MM.1S (cell line): ENCODE measurements around the gene ARFIP1.

Source experiments
- DNase-seq: peaks from one replicate; pipeline ENCODE4 v3.0.0-alpha.2; 2015
- H2AFZ ChIP-seq: fragments of 300-600 bp; sonication (generic); 2 replicates; pipeline ENCODE4 v1.6.0; 2016; ENCODE audit warnings: antibody characterized with exemption, low read length
- H3F3A ChIP-seq: fragments of 300-600 bp; sonication (generic); 2 replicates; pipeline ENCODE4 v1.6.1; 2016; ENCODE audit warnings: mild to moderate bottlenecking, antibody characterized with exemption, low read length, moderate library complexity, mixed read lengths; ENCODE audit not compliant: insufficient read depth
- H3K27ac ChIP-seq: fragments of 300-600 bp; sonication (generic); 2 replicates; pipeline ENCODE4 v1.5.1; 2016; ENCODE audit warnings: mild to moderate bottlenecking, low read length
- H3K27me3 ChIP-seq: fragments of 300-600 bp; sonication (generic); replicated peaks from 2 replicates; pipeline ENCODE4 v1.6.0; 2016; ENCODE audit warnings: low read length; ENCODE audit not compliant: insufficient read depth
- H3K36me3 ChIP-seq: fragments of 300-600 bp; sonication (generic); replicated peaks from 2 replicates; pipeline ENCODE4 v1.6.1; 2016; ENCODE audit warnings: mild to moderate bottlenecking, low read length, mixed read lengths; ENCODE audit not compliant: insufficient read depth
- H3K4me1 ChIP-seq: fragments of 300-600 bp; sonication (generic); 2 replicates; pipeline ENCODE4 v1.6.1; 2016; ENCODE audit warnings: low read length, mixed read lengths
- H3K4me2 ChIP-seq: fragments of 300-600 bp; sonication (generic); 2 replicates; pipeline ENCODE4 v1.6.0; 2016; ENCODE audit warnings: low read depth, low read length
- H3K4me3 ChIP-seq: fragments of 300-600 bp; sonication (generic); 2 replicates; pipeline ENCODE4 v1.5.1; 2016; ENCODE audit warnings: low read length, mixed read lengths
- H3K79me2 ChIP-seq: fragments of 300-600 bp; sonication (generic); 2 replicates; pipeline ENCODE4 v1.6.1; 2016; ENCODE audit warnings: mixed run types, low read length, mixed read lengths
- H3K9ac ChIP-seq: fragments of 300-600 bp; sonication (generic); 2 replicates; pipeline ENCODE4 v1.6.1; 2016; ENCODE audit warnings: low read length, mixed read lengths
- H3K9me2 ChIP-seq: fragments of 300-600 bp; sonication (generic); replicated peaks from 2 replicates; pipeline ENCODE4 v1.6.1; 2016; ENCODE audit warnings: mild to moderate bottlenecking, low read length, mixed read lengths; ENCODE audit not compliant: insufficient read depth
- H3K9me3 ChIP-seq: fragments of 300-600 bp; sonication (generic); replicated peaks from 2 replicates; pipeline ENCODE4 v1.6.1; 2016; ENCODE audit warnings: mild to moderate bottlenecking, low read length, mixed read lengths; ENCODE audit not compliant: insufficient read depth
- H4K20me1 ChIP-seq: fragments of 300-600 bp; sonication (generic); 2 replicates; pipeline ENCODE4 v1.6.1; 2016; ENCODE audit warnings: mild to moderate bottlenecking, low read length, moderate library complexity, mixed read lengths; ENCODE audit not compliant: insufficient read depth
- EZH2 ChIP-seq: fragments of 300-600 bp; sonication (generic); optimal IDR thresholded peaks from 2 replicates; pipeline ENCODE3; 2017; ENCODE audit warnings: low read depth, mild to moderate bottlenecking, antibody characterized with exemption, low read length, mixed read lengths
- EZH2phosphoT487 ChIP-seq: fragments of 300-600 bp; sonication (generic); IDR thresholded peaks from 2 replicates; pipeline ENCODE4 v1.6.1; 2018; ENCODE audit warnings: antibody characterized with exemption, low read length
- TF ChIP-seq, protein P1 (sequence below): fragments of 300-600 bp; sonication (generic); IDR thresholded peaks from 2 replicates; pipeline ENCODE4 v1.5.1; 2016; ENCODE audit warnings: antibody characterized with exemption, low read length, mixed read lengths

Gene ARFIP1

DNA sequence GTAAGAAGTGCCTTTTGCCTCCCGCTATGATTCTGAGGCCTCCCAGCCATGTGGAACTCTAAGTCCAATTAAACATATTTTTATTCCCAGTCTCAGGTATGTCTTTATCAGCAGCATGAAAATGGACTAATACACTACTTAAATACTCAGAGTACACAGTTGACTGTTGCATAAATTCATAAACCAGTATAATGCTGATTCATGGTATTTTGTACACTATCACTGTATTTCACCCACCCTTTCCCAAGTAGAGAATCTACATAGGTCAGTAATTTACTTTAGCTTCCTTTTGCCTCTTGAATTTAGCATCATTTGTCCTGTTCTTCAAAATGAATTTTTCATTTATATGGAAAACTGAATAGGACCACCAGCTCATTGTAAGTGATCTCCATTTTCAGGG, 98.1 kb downstream of the ARFIP1 start:
- no peak overlapping the region for H3K9ac ChIP-seq
- H3K9me2 ChIP-seq = no peaks in the 10 kb centered on the region
- no peaks in the 10 kb centered on the region for H4K20me1 ChIP-seq
- TF ChIP-seq, protein P1, sequence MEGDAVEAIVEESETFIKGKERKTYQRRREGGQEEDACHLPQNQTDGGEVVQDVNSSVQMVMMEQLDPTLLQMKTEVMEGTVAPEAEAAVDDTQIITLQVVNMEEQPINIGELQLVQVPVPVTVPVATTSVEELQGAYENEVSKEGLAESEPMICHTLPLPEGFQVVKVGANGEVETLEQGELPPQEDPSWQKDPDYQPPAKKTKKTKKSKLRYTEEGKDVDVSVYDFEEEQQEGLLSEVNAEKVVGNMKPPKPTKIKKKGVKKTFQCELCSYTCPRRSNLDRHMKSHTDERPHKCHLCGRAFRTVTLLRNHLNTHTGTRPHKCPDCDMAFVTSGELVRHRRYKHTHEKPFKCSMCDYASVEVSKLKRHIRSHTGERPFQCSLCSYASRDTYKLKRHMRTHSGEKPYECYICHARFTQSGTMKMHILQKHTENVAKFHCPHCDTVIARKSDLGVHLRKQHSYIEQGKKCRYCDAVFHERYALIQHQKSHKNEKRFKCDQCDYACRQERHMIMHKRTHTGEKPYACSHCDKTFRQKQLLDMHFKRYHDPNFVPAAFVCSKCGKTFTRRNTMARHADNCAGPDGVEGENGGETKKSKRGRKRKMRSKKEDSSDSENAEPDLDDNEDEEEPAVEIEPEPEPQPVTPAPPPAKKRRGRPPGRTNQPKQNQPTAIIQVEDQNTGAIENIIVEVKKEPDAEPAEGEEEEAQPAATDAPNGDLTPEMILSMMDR = no peak
- TF ChIP-seq EZH2phosphoT487 = no peak
- TF ChIP-seq EZH2 = no peak
- no peaks in the 10 kb centered on the region for H3K27me3 ChIP-seq
- DNase-seq = no peak
- H3K9me3 ChIP-seq = no peaks in the 10 kb centered on the region
- H3K79me2 ChIP-seq = no peaks in the 10 kb centered on the region
- H3K27ac ChIP-seq = no peak overlapping the region
- no peak overlapping the region for H3K4me3 ChIP-seq
- no peaks in the 10 kb centered on the region for H3K4me1 ChIP-seq
- H2AFZ ChIP-seq = no peak overlapping the region
- 0 out of 2 replicates have a peak, but pooled peaks cover under 1% of the 10 kb centered on the region for H3K36me3 ChIP-seq
- H3F3A ChIP-seq = no peaks in the 10 kb centered on the region
- no peak overlapping the region for H3K4me2 ChIP-seq

DNA sequence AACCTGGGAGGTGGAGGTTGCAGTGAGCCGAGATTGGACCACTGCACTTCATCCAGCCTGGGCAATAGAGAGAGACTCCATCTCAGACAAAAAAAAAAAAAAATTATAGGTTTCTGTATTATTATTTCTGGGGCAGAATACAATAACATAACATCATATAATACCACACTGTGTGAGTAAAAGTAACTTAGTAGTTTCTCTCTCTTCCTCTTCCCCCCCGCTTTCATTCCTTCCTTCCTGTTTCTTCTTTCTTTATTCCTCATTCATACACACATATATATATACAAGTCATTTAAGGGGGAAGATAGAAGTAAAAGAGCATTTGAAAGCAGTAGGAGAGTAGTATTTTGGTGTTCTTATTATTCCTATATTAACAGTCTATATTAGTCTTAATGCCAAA, 100.5 kb downstream of the ARFIP1 start:
- Histone ChIP-seq H3K9ac (no peak overlapping the region), H3K9me3 (no peaks in the 10 kb centered on the region), H3K27ac (no peak overlapping the region), H3K4me3 (no peak overlapping the region), H3K79me2 (no peaks in the 10 kb centered on the region), H3K4me1 (no peaks in the 10 kb centered on the region), H3F3A (no peaks in the 10 kb centered on the region), H3K27me3 (no peaks in the 10 kb centered on the region), H3K4me2 (no peak overlapping the region), H4K20me1 (no peaks in the 10 kb centered on the region), H2AFZ (no peak overlapping the region), H3K36me3 (peaks cover 4% of the 10 kb centered on the region; the same call in 1 of the 2 replicates), H3K9me2 (no peaks in the 10 kb centered on the region)
- TF ChIP-seq EZH2phosphoT487 = no peak
- TF ChIP-seq, protein P1 = no peak
- no peak for TF ChIP-seq EZH2
- no peak for DNase-seq

DNA sequence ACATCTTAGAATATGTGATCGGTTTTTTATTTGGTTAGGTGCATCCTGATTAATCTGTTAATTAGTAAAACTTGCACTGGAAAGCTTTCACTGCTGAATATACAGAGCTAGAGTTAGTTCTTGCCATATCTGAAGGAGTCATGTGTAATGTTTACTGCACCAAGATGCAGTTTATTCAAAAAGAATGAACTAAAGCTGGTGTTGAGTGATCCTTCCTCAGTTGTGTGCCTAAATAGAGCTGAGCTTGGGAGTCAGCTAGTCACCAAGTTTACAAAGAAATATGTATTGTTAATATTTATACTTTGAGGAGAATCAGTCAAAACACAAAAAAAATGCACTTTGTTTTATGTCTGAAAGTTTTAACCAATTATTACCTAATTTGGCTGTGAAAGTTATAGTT, 102.2 kb downstream of the ARFIP1 start:
- TF ChIP-seq EZH2 (no peak), EZH2phosphoT487 (no peak)
- TF ChIP-seq, protein P1 = no peak
- Histone ChIP-seq H3K4me1 (no peaks in the 10 kb centered on the region), H4K20me1 (no peaks in the 10 kb centered on the region), H3K4me2 (no peak overlapping the region), H3F3A (no peaks in the 10 kb centered on the region), H3K27ac (no peak overlapping the region), H2AFZ (no peak overlapping the region), H3K4me3 (no peak overlapping the region), H3K27me3 (no peaks in the 10 kb centered on the region), H3K9ac (no peak overlapping the region), H3K79me2 (no peaks in the 10 kb centered on the region), H3K36me3 (peaks cover 4% of the 10 kb centered on the region; the same call in 1 of the 2 replicates), H3K9me2 (no peaks in the 10 kb centered on the region), H3K9me3 (no peaks in the 10 kb centered on the region)
- DNase-seq = no peak
